Measurements from ENCODE around the gene BIVM. TPM values are rescaled to one million over a fixed set of nuclear protein-coding genes. Genes with fewer than 3 reads are reported as not detected.

Gene BIVM
- total and polyA plus RNA-seq, 2 experiments from 2014 or later: 3.2 to 4.2 TPM

DNA sequence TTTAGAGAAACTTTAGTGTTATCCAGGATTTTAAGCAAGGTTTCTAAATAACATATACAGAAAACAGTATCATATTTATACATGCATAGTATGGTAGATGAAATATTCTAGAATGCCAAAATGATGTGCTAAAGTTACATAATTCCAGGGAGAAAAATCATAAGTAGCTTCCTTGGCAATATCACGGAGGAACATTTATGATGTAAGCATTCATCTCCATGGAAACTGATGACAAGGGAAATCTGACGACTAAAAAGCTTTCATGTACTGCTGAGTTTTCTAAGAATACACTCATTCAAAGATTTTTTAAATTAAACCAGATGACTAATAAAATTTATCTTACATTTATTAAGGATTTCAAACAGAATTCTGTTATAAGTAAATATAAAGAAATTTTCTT lies 30.0 kb upstream of the BIVM start:
- TF ChIP-seq, protein P1, sequence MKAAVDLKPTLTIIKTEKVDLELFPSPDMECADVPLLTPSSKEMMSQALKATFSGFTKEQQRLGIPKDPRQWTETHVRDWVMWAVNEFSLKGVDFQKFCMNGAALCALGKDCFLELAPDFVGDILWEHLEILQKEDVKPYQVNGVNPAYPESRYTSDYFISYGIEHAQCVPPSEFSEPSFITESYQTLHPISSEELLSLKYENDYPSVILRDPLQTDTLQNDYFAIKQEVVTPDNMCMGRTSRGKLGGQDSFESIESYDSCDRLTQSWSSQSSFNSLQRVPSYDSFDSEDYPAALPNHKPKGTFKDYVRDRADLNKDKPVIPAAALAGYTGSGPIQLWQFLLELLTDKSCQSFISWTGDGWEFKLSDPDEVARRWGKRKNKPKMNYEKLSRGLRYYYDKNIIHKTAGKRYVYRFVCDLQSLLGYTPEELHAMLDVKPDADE (IDR thresholded peaks at IDR 0.05): no peak
- TF ChIP-seq POLR2AphosphoS5 (IDR thresholded peaks at IDR 0.05; ENCODE audit: low read depth) (no peak), JUNB (IDR thresholded peaks at IDR 0.05; ENCODE audit: unreplicated experiment) (no peak), STAT1 (IDR thresholded peaks at IDR 0.05; ENCODE audit: unreplicated experiment) (no peak), EZH2phosphoT487 (IDR thresholded peaks at IDR 0.05; ENCODE audit: unreplicated experiment) (no peak), NANOG (IDR thresholded peaks at IDR 0.05; ENCODE audit: borderline replicate concordance) (no peak), EZH2 (IDR thresholded peaks at IDR 0.05; ENCODE audit: low read depth, unreplicated experiment) (no peak), ZNF114 (CRISPR knock-in tag; IDR thresholded peaks at IDR 0.05) (no peak)
- TF ChIP-seq, protein P2, sequence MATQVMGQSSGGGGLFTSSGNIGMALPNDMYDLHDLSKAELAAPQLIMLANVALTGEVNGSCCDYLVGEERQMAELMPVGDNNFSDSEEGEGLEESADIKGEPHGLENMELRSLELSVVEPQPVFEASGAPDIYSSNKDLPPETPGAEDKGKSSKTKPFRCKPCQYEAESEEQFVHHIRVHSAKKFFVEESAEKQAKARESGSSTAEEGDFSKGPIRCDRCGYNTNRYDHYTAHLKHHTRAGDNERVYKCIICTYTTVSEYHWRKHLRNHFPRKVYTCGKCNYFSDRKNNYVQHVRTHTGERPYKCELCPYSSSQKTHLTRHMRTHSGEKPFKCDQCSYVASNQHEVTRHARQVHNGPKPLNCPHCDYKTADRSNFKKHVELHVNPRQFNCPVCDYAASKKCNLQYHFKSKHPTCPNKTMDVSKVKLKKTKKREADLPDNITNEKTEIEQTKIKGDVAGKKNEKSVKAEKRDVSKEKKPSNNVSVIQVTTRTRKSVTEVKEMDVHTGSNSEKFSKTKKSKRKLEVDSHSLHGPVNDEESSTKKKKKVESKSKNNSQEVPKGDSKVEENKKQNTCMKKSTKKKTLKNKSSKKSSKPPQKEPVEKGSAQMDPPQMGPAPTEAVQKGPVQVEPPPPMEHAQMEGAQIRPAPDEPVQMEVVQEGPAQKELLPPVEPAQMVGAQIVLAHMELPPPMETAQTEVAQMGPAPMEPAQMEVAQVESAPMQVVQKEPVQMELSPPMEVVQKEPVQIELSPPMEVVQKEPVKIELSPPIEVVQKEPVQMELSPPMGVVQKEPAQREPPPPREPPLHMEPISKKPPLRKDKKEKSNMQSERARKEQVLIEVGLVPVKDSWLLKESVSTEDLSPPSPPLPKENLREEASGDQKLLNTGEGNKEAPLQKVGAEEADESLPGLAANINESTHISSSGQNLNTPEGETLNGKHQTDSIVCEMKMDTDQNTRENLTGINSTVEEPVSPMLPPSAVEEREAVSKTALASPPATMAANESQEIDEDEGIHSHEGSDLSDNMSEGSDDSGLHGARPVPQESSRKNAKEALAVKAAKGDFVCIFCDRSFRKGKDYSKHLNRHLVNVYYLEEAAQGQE (IDR thresholded peaks at IDR 0.05; ENCODE audit: unreplicated experiment): no peak
- TF ChIP-seq, protein P3, sequence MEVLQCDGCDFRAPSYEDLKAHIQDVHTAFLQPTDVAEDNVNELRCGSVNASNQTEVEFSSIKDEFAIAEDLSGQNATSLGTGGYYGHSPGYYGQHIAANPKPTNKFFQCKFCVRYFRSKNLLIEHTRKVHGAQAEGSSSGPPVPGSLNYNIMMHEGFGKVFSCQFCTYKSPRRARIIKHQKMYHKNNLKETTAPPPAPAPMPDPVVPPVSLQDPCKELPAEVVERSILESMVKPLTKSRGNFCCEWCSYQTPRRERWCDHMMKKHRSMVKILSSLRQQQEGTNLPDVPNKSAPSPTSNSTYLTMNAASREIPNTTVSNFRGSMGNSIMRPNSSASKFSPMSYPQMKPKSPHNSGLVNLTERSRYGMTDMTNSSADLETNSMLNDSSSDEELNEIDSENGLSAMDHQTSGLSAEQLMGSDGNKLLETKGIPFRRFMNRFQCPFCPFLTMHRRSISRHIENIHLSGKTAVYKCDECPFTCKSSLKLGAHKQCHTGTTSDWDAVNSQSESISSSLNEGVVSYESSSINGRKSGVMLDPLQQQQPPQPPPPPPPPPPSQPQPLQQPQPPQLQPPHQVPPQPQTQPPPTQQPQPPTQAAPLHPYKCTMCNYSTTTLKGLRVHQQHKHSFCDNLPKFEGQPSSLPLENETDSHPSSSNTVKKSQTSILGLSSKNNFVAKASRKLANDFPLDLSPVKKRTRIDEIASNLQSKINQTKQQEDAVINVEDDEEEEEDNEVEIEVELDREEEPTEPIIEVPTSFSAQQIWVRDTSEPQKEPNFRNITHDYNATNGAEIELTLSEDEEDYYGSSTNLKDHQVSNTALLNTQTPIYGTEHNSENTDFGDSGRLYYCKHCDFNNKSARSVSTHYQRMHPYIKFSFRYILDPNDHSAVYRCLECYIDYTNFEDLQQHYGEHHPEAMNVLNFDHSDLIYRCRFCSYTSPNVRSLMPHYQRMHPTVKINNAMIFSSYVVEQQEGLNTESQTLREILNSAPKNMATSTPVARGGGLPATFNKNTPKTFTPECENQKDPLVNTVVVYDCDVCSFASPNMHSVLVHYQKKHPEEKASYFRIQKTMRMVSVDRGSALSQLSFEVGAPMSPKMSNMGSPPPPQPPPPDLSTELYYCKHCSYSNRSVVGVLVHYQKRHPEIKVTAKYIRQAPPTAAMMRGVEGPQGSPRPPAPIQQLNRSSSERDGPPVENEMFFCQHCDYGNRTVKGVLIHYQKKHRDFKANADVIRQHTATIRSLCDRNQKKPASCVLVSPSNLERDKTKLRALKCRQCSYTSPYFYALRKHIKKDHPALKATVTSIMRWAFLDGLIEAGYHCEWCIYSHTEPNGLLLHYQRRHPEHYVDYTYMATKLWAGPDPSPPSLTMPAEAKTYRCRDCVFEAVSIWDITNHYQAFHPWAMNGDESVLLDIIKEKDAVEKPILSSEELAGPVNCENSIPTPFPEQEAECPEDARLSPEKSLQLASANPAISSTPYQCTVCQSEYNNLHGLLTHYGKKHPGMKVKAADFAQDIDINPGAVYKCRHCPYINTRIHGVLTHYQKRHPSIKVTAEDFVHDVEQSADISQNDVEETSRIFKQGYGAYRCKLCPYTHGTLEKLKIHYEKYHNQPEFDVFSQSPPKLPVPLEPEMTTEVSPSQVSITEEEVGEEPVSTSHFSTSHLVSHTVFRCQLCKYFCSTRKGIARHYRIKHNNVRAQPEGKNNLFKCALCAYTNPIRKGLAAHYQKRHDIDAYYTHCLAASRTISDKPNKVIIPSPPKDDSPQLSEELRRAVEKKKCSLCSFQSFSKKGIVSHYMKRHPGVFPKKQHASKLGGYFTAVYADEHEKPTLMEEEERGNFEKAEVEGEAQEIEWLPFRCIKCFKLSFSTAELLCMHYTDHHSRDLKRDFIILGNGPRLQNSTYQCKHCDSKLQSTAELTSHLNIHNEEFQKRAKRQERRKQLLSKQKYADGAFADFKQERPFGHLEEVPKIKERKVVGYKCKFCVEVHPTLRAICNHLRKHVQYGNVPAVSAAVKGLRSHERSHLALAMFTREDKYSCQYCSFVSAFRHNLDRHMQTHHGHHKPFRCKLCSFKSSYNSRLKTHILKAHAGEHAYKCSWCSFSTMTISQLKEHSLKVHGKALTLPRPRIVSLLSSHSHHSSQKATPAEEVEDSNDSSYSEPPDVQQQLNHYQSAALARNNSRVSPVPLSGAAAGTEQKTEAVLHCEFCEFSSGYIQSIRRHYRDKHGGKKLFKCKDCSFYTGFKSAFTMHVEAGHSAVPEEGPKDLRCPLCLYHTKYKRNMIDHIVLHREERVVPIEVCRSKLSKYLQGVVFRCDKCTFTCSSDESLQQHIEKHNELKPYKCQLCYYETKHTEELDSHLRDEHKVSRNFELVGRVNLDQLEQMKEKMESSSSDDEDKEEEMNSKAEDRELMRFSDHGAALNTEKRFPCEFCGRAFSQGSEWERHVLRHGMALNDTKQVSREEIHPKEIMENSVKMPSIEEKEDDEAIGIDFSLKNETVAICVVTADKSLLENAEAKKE (CRISPR knock-in tag; IDR thresholded peaks at IDR 0.05): no peak
- ATAC-seq (no peak), DNase-seq (ENCODE audit: low spot score) (no peak)
- Mint-ChIP-seq H3K36me3 (ENCODE audit: low read depth) (peaks cover 3% of the 10 kb centered on the region; the same call in 2 of the 3 replicates), H3K9me3 (no peaks in the 10 kb centered on the region; the same call in 2 of the 3 replicates), H3K4me1 (peaks cover 7% of the 10 kb centered on the region), H3K4me3 (no peak overlapping the region), H3K27ac (no peak overlapping the region), H3K27me3 (ENCODE audit: insufficient read depth, low read depth, poor library complexity) (peaks cover 13% of the 10 kb centered on the region)
- no peaks in the 10 kb centered on the region; the same call in 1 of the 2 replicates for H3K4me1 ChIP-seq (ENCODE audit: insufficient read depth)
- H3K27me3 ChIP-seq (ENCODE audit: insufficient read depth): peaks cover 21% of the 10 kb centered on the region
- no peak overlapping the region for H2AFZ ChIP-seq
- H3F3A ChIP-seq (replicated peaks; ENCODE audit: low read depth): no peaks in the 10 kb centered on the region
- H3K4me3 ChIP-seq: no peak overlapping the region
- H3K9me2 ChIP-seq (ENCODE audit: insufficient read depth): no peaks in the 10 kb centered on the region
- no peaks in the 10 kb centered on the region for H3K36me3 ChIP-seq (ENCODE audit: insufficient read depth)
- H4K20me1 ChIP-seq (replicated peaks; ENCODE audit: insufficient read depth): no peaks in the 10 kb centered on the region; the same call in 1 of the 2 replicates
- H3K27ac ChIP-seq (ENCODE audit: low read depth): no peak overlapping the region
- H3K79me2 ChIP-seq (replicated peaks; ENCODE audit: insufficient read depth): no peaks in the 10 kb centered on the region
- H3K4me2 ChIP-seq: no peak overlapping the region
